A549 (cell line): ENCODE measurements around the gene GATC. TPM values are rescaled to one million over a fixed set of nuclear protein-coding genes. Genes with fewer than 3 reads are reported as not detected.

ENCODE experiments used
- ATAC-seq, 2 experiments: fragments of 200-7000 bp in 1 of 2; fragments of >200 bp in 1 of 2; cut with Nextera tagmentation in 1 of 2; cut with Tn5 transposase in 1 of 2; 3 replicates each; pipeline versions ENCODE4 v1.8.0 to v1.9.1; 2018 to 2020; ENCODE audit warnings: mild to moderate bottlenecking in 1 of 2, moderate library complexity in 1 of 2
- CTCF ChIA-PET: fragments of 300-600 bp; sonication (Branson Sonifier 250); formaldehyde crosslinking; extraction: SDS; loops from one replicate; lab custom pipeline; 2021; ENCODE audit warnings: antibody characterized with exemption, inconsistent platforms; lab: Yijun Ruan, JAX
- POLR2A ChIA-PET: fragments of 350-600 bp; formaldehyde crosslinking; extraction: SDS; loops from one replicate; lab custom pipeline; 2021; ENCODE audit warnings: antibody characterized with exemption, inconsistent platforms; lab: Yijun Ruan, JAX
- DNase-seq, 2 experiments: peaks; one replicate each; pipeline versions ENCODE4 v3.0.0 to v3.0.0-alpha.2; 2011 to 2016; ENCODE audit warnings: low read depth in 1 of 2, low spot score in 1 of 2
- FAIRE-seq: peaks from 2 replicates; lab custom pipeline; 2011; peaks lifted over from hg19 to GRCh38; lab: Jason Lieb, UNC
- H3K27ac ChIP-seq, 2 experiments: fragments of >200 bp; sonication (Bioruptor Twin); formaldehyde crosslinking; 3 replicates each; pipeline ENCODE4 v1.5.1; 2016 to 2017
- H3K4me1 ChIP-seq: fragments of >200 bp; sonication (Bioruptor Twin); formaldehyde crosslinking; 3 replicates; pipeline ENCODE4 v1.6.1; 2016
- H3K4me2 ChIP-seq: fragments of >200 bp; sonication (Bioruptor Twin); formaldehyde crosslinking; 3 replicates; pipeline ENCODE4 v1.6.1; 2016
- H3K4me3 ChIP-seq: fragments of >200 bp; sonication (Bioruptor Twin); formaldehyde crosslinking; 3 replicates; pipeline ENCODE4 v1.5.1; 2016
- H3K9me3 ChIP-seq: fragments of >200 bp; sonication (Bioruptor Twin); formaldehyde crosslinking; 3 replicates; pipeline ENCODE4 v1.6.1; 2016
- CBX2 ChIP-seq: fragments of 200-600 bp; sonication (generic); IDR thresholded peaks from 2 replicates; pipeline ENCODE4 v1.6.1; 2016; ENCODE audit warnings: low read depth, mild to moderate bottlenecking, borderline replicate concordance
- CEBPB ChIP-seq, 2 experiments: fragments of >200 bp in 1 of 2; sonication (Bioruptor Twin) in 1 of 2; formaldehyde crosslinking in 1 of 2; IDR thresholded peaks; 2 replicates each; pipeline ENCODE4 v1.6.1; 2012 to 2016
- CHD4 ChIP-seq: fragments of 200-600 bp; sonication (generic); IDR thresholded peaks from 2 replicates; pipeline ENCODE4 v1.6.1; 2016; ENCODE audit warnings: antibody characterized with exemption, mild to moderate bottlenecking, borderline replicate concordance
- EP300 ChIP-seq, 2 experiments: fragments of >200 bp; sonication (Bioruptor Twin); formaldehyde crosslinking; IDR thresholded peaks; 2 replicates in 1 of 2; 3 replicates in 1 of 2; pipeline ENCODE4 v1.6.1; 2016 to 2017
- ESRRA ChIP-seq: fragments of 150-350 bp; IDR thresholded peaks from 2 replicates; pipeline ENCODE4 v1.6.1; 2014; ENCODE audit warnings: mild to moderate bottlenecking, low read length, borderline replicate concordance
- FOSB ChIP-seq: fragments of 250-450 bp; sonication (Bioruptor Pico); IDR thresholded peaks from 2 replicates; pipeline ENCODE4 v1.5.0; 2020; ENCODE audit warnings: mild to moderate bottlenecking, moderate library complexity
- HEYL ChIP-seq: fragments of 250-450 bp; sonication (Bioruptor Pico); IDR thresholded peaks from 2 replicates; pipeline ENCODE4 v1.8.0; 2021; ENCODE audit warnings: mild to moderate bottlenecking, moderate library complexity
- HOXA7 ChIP-seq: fragments of 250-450 bp; sonication (Bioruptor Pico); IDR thresholded peaks from 2 replicates; pipeline ENCODE4 v1.5.0; 2020; ENCODE audit warnings: mild to moderate bottlenecking, moderate library complexity
- HOXB13 ChIP-seq: fragments of 250-450 bp; sonication (Bioruptor Pico); IDR thresholded peaks from 2 replicates; pipeline ENCODE4 v1.5.0; 2020; ENCODE audit warnings: low read depth, mild to moderate bottlenecking, moderate library complexity
- HOXB5 ChIP-seq: fragments of 250-450 bp; sonication (Bioruptor Pico); IDR thresholded peaks from 2 replicates; pipeline ENCODE4 v1.5.0; 2020; ENCODE audit warnings: mild to moderate bottlenecking, moderate library complexity
- KDM5A ChIP-seq: fragments of 200-600 bp; sonication (generic); IDR thresholded peaks from 2 replicates; pipeline ENCODE4 v1.6.1; 2016; ENCODE audit warnings: antibody characterized with exemption, mild to moderate bottlenecking
- MAZ ChIP-seq: fragments of 150-350 bp; IDR thresholded peaks from 2 replicates; pipeline ENCODE4 v1.6.1; 2014; ENCODE audit warnings: antibody characterized with exemption, low read depth, low read length, borderline replicate concordance
- NPAS2 ChIP-seq: fragments of 250-450 bp; sonication (Bioruptor Pico); IDR thresholded peaks from 2 replicates; pipeline ENCODE4 v1.8.0; 2022; ENCODE audit warnings: mild to moderate bottlenecking, moderate library complexity, borderline replicate concordance
- NR3C1 ChIP-seq: fragments of >200 bp; sonication (Bioruptor Twin); formaldehyde crosslinking; IDR thresholded peaks from 3 replicates; pipeline ENCODE4 v1.6.1; 2017
- PHF8 ChIP-seq: fragments of 200-600 bp; sonication (generic); IDR thresholded peaks from 2 replicates; pipeline ENCODE4 v1.6.1; 2016; ENCODE audit warnings: low read depth, mild to moderate bottlenecking, antibody characterized with exemption, moderate library complexity, borderline replicate concordance
- POLR2AphosphoS2 ChIP-seq: conservative IDR thresholded peaks from 2 replicates; pipeline ENCODE4 v1.6.1; 2012; ENCODE audit warnings: low read length, improper control_type of control experiment, inconsistent platforms
- SMC3 ChIP-seq: fragments of >200 bp; sonication (Bioruptor Twin); formaldehyde crosslinking; IDR thresholded peaks from 3 replicates; pipeline ENCODE4 v1.6.1; 2018; ENCODE audit warnings: inconsistent platforms
- ZFP36 ChIP-seq: fragments of 450-650 bp; IDR thresholded peaks from 2 replicates; pipeline ENCODE4 v1.6.1; 2014; ENCODE audit warnings: borderline replicate concordance; ENCODE audit not compliant: partially characterized antibody
- ZNF302 ChIP-seq: fragments of 250-450 bp; sonication (Bioruptor Pico); IDR thresholded peaks from 2 replicates; pipeline ENCODE4 v1.9.0; 2021; ENCODE audit warnings: inconsistent platforms, mild to moderate bottlenecking, moderate library complexity
- WGBS: methylation state at CpG from one replicate; pipeline ENCODE4 v1.1.6; 2017; ENCODE audit errors: missing lambda C conversion rate; 5-methylcytosine and 5-hydroxymethylcytosine counted together
- polyA plus RNA-seq, 4 experiments: library from polyadenylated mRNA; depleted of rRNA in 3 of 4; stranded (reverse); fragments of >200 nt; fragmentation: RNase III in 1 of 4; extraction: RNeasy Plus Mini Kit Qiagen cat#74134 plus additional on column Dnase treatment in 1 of 4; gene quantifications; 2 replicates in 3 of 4; 3 replicates in 1 of 4; pipeline ENCODE4 v1.2.3, GENCODE V29; 2011 to 2017
- TF ChIP-seq, protein P1 (sequence below): fragments of 250-450 bp; sonication (Bioruptor Pico); IDR thresholded peaks from 2 replicates; pipeline ENCODE4 v1.5.0; 2020; ENCODE audit warnings: low read depth, mild to moderate bottlenecking, moderate library complexity
- TF ChIP-seq, protein P2 (sequence below): fragments of 250-450 bp; sonication (Bioruptor Pico); IDR thresholded peaks from 2 replicates; pipeline ENCODE4 v1.5.0; 2021; ENCODE audit warnings: mild to moderate bottlenecking, moderate library complexity, borderline replicate concordance
- TF ChIP-seq, protein P3 (sequence below): IDR thresholded peaks from 2 replicates; pipeline ENCODE4 v1.6.1; 2012
- TF ChIP-seq, protein P4 (sequence below): fragments of 450-650 bp; IDR thresholded peaks from 2 replicates; pipeline ENCODE4 v1.6.1; 2014; ENCODE audit warnings: antibody characterized with exemption
- TF ChIP-seq, protein P5 (sequence below): fragments of 150-350 bp; IDR thresholded peaks from 2 replicates; pipeline ENCODE4 v1.6.1; 2014; ENCODE audit warnings: low read depth, mild to moderate bottlenecking, low read length
- TF ChIP-seq, protein P6 (sequence below): fragments of >200 bp; sonication (Bioruptor Twin); formaldehyde crosslinking; IDR thresholded peaks from 2 replicates; pipeline ENCODE4 v1.6.1; 2016

GATC gene
- polyA plus RNA-seq, 2 of the 4 experiments (the other 2 are of a cell fraction) = 22.5 to 40.6 TPM

DNA sequence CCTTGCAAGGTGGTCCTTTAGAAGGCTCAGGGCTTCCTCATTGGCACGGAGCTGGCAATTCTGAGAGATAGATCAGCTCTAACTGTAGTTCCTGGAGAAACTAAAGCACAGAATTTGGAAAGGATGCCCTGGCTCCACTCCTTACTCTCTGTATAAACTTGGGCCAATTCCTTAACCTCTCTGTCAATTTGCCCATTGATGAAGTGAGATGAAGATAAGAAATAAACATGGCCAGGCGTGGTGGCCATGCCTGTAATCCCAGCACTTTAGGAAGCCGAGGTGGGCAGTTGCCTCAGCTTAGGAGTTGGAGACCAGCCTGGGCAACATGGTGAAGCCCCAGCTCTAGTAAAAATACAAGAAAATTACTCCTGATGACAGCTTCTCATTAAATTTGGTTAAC, 42.4 kb upstream of the GATC start:
- POLR2A ChIA-PET = no interaction called here
- ATAC-seq = no peak
- Histone ChIP-seq H3K4me1 (no peaks in the 10 kb centered on the region), H3K4me2 (no peak overlapping the region), H3K27ac (no peak overlapping the region), H3K4me3 (no peak overlapping the region), H3K9me3 (no peaks in the 10 kb centered on the region)
- CTCF ChIA-PET = interaction anchor here (1.0 to 2.6 kb wide), 5 partner anchors 10 to 48 kb away, joined by 3 to 11 read pairs (median 3); no protein-coding TSS in a partner anchor
- TF ChIP-seq, protein P1, sequence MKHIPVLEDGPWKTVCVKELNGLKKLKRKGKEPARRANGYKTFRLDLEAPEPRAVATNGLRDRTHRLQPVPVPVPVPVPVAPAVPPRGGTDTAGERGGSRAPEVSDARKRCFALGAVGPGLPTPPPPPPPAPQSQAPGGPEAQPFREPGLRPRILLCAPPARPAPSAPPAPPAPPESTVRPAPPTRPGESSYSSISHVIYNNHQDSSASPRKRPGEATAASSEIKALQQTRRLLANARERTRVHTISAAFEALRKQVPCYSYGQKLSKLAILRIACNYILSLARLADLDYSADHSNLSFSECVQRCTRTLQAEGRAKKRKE (CRISPR knock-in tag) = no peak
- TF ChIP-seq POLR2AphosphoS2 (no peak), HOXB5 (no peak), EP300 (IDR thresholded peaks at IDR 0.05) (no peak), ZFP36 (no peak), PHF8 (no peak), NR3C1 (no peak), CBX2 (no peak), CEBPB (IDR thresholded peaks at IDR 0.05) (no peak), ZNF302 (CRISPR knock-in tag) (no peak), HOXA7 (CRISPR knock-in tag) (no peak)
- TF ChIP-seq, protein P2, sequence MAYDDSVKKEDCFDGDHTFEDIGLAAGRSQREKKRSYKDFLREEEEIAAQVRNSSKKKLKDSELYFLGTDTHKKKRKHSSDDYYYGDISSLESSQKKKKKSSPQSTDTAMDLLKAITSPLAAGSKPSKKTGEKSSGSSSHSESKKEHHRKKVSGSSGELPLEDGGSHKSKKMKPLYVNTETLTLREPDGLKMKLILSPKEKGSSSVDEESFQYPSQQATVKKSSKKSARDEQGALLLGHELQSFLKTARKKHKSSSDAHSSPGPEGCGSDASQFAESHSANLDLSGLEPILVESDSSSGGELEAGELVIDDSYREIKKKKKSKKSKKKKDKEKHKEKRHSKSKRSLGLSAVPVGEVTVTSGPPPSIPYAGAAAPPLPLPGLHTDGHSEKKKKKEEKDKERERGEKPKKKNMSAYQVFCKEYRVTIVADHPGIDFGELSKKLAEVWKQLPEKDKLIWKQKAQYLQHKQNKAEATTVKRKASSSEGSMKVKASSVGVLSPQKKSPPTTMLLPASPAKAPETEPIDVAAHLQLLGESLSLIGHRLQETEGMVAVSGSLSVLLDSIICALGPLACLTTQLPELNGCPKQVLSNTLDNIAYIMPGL = no peak
- TF ChIP-seq, protein P3, sequence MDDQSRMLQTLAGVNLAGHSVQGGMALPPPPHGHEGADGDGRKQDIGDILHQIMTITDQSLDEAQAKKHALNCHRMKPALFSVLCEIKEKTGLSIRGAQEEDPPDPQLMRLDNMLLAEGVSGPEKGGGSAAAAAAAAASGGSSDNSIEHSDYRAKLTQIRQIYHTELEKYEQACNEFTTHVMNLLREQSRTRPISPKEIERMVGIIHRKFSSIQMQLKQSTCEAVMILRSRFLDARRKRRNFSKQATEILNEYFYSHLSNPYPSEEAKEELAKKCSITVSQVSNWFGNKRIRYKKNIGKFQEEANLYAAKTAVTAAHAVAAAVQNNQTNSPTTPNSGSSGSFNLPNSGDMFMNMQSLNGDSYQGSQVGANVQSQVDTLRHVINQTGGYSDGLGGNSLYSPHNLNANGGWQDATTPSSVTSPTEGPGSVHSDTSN = no peak
- no peak for DNase-seq
- no peak for FAIRE-seq
- WGBS = 65% methylated on average over 3 of the region's 3 CpGs

DNA sequence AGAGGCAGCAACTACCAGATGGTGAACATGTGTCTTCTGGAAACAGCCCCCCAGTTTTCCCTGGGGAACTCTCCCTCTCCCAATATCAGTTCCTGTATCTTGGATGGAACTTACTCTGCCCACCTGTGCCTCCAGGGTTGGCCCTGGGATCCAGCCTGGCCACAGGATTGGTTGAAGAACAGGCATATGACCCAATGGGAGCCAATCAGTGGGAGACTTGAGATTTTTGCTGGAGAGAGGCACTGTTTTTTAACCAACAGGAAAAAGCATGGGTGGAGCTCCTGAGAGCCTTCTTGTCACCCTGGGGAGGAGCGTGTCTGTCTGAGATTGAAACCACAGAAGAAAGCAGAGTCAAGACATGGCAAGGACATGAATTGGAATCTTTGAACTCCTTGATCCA, 42.0 kb upstream of the GATC start:
- ChIA-PET CTCF (interaction anchor here (1.0 to 2.6 kb wide), 5 partner anchors 11 to 49 kb away, joined by 3 to 11 read pairs (median 3); no protein-coding TSS in a partner anchor), POLR2A (no interaction called here)
- no peak overlapping the region for H3K27ac ChIP-seq
- no peaks in the 10 kb centered on the region for H3K9me3 ChIP-seq
- H3K4me1 ChIP-seq = no peaks in the 10 kb centered on the region
- no peak overlapping the region for H3K4me2 ChIP-seq
- no peak for TF ChIP-seq HOXB13
- TF ChIP-seq, protein P4, sequence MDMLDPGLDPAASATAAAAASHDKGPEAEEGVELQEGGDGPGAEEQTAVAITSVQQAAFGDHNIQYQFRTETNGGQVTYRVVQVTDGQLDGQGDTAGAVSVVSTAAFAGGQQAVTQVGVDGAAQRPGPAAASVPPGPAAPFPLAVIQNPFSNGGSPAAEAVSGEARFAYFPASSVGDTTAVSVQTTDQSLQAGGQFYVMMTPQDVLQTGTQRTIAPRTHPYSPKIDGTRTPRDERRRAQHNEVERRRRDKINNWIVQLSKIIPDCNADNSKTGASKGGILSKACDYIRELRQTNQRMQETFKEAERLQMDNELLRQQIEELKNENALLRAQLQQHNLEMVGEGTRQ = peak; percentile 43; the same call in 1 of the 2 replicates
- TF ChIP-seq, protein P5, sequence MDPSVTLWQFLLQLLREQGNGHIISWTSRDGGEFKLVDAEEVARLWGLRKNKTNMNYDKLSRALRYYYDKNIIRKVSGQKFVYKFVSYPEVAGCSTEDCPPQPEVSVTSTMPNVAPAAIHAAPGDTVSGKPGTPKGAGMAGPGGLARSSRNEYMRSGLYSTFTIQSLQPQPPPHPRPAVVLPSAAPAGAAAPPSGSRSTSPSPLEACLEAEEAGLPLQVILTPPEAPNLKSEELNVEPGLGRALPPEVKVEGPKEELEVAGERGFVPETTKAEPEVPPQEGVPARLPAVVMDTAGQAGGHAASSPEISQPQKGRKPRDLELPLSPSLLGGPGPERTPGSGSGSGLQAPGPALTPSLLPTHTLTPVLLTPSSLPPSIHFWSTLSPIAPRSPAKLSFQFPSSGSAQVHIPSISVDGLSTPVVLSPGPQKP = no peak
- TF ChIP-seq, all 56 proteins: peak for 1
- H3K4me3 ChIP-seq = no peak overlapping the region
- ATAC-seq (peak; percentile 26 to 55; a peak in 3 of 6 replicates), FAIRE-seq (no peak), DNase-seq (peak in 1 of 2 experiments; percentile 36)
- 35% methylated on average over 1 of the region's 1 CpG for WGBS

DNA sequence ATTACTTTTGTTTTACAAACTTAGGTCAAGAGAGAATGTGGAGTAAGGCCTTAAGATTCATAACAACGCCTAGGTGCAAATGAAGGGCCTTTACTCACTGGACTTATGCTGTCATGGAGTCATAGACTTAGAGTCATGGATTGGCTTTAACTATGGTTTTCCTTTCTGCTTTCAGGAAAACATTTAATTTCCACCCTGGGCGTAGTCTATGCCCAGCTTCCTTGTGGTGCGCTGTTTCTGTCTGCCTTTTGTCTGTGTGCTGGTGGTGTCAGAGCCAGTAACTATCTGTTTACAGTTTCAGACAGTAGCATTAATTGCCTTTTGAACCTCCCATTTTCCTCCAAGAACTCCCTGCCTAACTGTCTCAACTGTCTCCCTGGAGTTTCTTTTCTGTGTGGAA, 40.2 kb upstream of the GATC start:
- WGBS = 88% methylated on average over 3 of the region's 3 CpGs
- ChIA-PET CTCF (no interaction called here), POLR2A (no interaction called here)
- H3K27ac ChIP-seq = no peak overlapping the region
- no peak for FAIRE-seq
- no peak overlapping the region for H3K4me3 ChIP-seq
- no peak for DNase-seq
- no peak for ATAC-seq
- H3K4me2 ChIP-seq = no peak overlapping the region
- H3K9me3 ChIP-seq = no peaks in the 10 kb centered on the region
- no peaks in the 10 kb centered on the region for H3K4me1 ChIP-seq
- TF ChIP-seq MAZ = no peak
- no peak for TF ChIP-seq HOXB13
- no peak for TF ChIP-seq ZFP36
- no peak for TF ChIP-seq FOSB
- TF ChIP-seq, protein P6, sequence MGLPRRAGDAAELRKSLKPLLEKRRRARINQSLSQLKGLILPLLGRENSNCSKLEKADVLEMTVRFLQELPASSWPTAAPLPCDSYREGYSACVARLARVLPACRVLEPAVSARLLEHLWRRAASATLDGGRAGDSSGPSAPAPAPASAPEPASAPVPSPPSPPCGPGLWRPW = no peak
- TF ChIP-seq, protein P3 = no peak
- no peak for TF ChIP-seq KDM5A
- TF ChIP-seq ESRRA = no peak
- TF ChIP-seq CHD4 = no peak
- TF ChIP-seq NPAS2 = no peak
- TF ChIP-seq SMC3 = no peak
- no peak for TF ChIP-seq ZNF302 (CRISPR knock-in tag)
- no peak for TF ChIP-seq CBX2
- no peak for TF ChIP-seq HEYL
